K562 (cell line): ENCODE results near the gene PTPRT.

Experiments
- EP300 ChIP-seq: IDR thresholded peaks from 2 replicates; pipeline ENCODE4 v1.6.1; 2012; ENCODE audit warnings: low read length, improper control_type of control experiment
- PHTF2 ChIP-seq: fragments of 250-450 bp; sonication (Bioruptor Pico); IDR thresholded peaks from 2 replicates; pipeline ENCODE4 v1.5.0; 2021; ENCODE audit warnings: mild to moderate bottlenecking
- POU5F1 ChIP-seq: fragments of 150-350 bp; IDR thresholded peaks from 2 replicates; pipeline ENCODE4 v1.6.1; 2014; ENCODE audit warnings: borderline replicate concordance, low read length, low read depth, mild to moderate bottlenecking; ENCODE audit not compliant: partially characterized antibody

DNA sequence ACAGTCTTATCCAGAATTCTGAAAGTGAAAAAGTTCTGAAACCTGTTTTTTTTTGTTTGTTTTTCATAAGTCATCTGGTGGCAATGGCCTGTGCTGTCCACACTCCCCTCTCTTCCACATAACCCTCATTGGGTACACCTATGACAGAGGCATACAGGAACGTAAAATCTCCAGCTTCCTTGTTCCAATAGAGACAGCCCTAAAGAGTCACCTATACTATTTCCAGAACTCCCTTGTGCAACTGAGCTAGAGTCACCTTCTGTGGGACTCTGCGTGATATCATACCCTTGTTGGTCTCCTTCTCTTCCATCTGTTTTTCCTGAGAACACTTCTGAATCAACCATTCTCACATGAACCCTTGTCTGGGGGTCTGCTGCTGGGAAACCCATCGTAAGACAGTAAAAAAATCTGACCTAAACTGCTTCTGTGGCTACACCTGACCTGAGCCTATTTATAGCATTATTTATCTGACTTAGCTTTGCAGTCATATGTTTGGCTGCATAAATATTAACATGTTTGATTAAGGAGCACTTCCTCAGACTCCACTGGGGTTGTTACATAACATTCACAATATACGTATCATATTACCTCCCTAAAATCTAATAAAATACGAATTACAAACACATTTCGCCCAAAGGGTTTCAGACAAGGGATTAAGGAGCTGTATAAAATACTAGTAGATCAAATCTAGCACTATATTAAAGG, 151.9 kb downstream of the PTPRT start:
- no peak for TF ChIP-seq POU5F1
- no peak for TF ChIP-seq PHTF2
- TF ChIP-seq EP300, result no peak
